DOHH2 (cell line): ENCODE results near the gene DLL1.

ENCODE experiments used
- EZH2phosphoT487 ChIP-seq: fragments of 200-600 bp; sonication (generic); IDR thresholded peaks from 2 replicates; pipeline ENCODE4 v1.6.1; 2017; ENCODE audit warnings: borderline replicate concordance, mild to moderate bottlenecking, antibody characterized with exemption, low read length, moderate library complexity, mixed read lengths
- TF ChIP-seq, protein P1 (sequence below): fragments of 200-600 bp; sonication (generic); IDR thresholded peaks from one replicate; pipeline ENCODE4 v1.5.1; 2014; ENCODE audit warnings: antibody characterized with exemption, mild to moderate bottlenecking, low read depth, low read length; ENCODE audit not compliant: poor library complexity, severe bottlenecking

DNA sequence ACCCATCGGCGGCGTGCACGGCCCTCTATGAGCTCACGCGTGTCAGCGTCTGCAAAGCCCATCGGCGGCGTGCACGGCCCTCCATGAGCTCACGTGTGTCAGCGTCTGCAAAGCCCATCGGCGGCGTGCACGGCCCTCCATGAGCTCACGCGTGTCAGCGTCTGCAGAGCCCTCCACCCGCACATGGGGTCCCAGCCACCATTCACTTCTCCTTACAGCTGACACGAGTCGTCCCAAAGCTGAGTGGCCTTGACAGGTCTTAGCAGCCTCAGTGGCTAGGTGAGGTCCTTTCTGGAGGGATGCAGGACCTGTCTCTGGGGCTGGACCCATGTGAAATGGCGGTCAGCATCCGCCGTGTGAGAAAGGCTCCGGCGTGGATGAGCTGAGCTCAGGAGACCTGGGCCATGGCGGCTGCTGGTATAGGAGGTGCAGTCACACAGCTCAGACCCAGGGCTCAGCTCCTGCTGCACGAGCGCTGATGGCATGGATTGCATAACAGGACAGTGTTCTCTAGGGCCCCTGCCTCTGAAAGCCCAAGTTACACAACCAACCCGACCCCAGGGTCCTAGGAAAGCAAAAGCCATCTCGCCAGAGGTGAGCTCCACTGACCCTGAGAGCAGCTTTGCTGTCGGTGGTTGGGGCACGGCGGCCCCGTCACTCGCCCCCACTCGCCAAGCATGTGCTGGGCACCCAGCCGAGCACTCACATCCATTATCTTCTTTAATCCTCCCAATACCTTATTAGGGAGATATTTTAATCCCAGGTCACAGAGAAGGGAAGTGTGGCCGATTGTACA lies 38.9 kb downstream of the DLL1 start:
- TF ChIP-seq, protein P1, sequence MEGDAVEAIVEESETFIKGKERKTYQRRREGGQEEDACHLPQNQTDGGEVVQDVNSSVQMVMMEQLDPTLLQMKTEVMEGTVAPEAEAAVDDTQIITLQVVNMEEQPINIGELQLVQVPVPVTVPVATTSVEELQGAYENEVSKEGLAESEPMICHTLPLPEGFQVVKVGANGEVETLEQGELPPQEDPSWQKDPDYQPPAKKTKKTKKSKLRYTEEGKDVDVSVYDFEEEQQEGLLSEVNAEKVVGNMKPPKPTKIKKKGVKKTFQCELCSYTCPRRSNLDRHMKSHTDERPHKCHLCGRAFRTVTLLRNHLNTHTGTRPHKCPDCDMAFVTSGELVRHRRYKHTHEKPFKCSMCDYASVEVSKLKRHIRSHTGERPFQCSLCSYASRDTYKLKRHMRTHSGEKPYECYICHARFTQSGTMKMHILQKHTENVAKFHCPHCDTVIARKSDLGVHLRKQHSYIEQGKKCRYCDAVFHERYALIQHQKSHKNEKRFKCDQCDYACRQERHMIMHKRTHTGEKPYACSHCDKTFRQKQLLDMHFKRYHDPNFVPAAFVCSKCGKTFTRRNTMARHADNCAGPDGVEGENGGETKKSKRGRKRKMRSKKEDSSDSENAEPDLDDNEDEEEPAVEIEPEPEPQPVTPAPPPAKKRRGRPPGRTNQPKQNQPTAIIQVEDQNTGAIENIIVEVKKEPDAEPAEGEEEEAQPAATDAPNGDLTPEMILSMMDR, result no peak
- no peak for TF ChIP-seq EZH2phosphoT487
